GM18498 (cell line): ENCODE data around the gene RNF181.
"Not testable (repeated sequence)": the region's sequence is repeated elsewhere in the genome, so short reads cannot be mapped to it uniquely, and the experiment has no call there.

ENCODE experiments used
- ATAC-seq: cut with Tn5 transposase; IDR thresholded peaks from one replicate; pipeline ENCODE4 v1.9.1; 2021; ENCODE audit warnings: mild to moderate bottlenecking, moderate library complexity; ENCODE audit not compliant: unreplicated experiment

RNF181 gene

DNA sequence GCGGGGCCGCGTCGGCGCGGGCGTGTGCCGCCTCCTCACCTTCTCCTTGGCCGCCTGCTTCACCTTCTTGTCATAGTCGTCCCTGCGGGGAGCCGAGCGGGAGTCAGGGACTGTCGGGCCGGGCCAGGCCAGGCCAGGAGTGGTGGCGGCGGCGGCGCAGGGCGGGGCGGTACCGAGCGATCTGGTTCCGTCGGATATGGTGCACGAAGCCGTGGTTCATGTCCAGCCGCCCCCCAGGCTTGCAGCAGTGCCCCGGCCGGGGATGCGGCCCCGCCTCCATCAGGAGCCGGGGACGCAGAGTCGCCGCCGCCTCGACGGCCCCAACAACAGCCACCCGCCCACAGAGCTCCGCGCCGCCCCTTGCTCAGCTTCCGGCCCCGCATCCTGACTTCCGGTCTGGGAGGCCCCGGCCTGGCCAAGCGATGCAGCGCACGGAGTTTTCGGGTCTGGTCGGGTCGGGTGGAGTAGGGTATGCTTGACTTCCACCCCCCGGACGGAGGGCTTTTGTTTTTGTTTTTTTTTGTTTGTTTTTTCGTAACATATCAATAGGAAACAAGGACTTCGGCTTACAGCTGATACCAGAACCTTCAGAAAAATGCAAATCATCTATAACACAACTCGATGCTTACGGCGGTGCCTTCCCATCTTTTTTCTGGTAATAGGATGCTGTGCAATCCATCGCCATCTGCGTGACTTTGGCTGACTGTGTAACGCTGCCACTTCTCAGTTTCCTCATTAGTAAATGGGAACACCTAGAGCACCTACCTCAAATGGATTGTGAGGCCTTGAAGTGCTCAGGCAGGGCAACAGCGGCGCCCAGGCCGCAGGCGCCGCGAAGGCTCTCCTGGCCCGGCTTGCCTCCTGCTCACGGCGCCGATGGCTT lies 16.4 kb downstream of the RNF181 start, which contains the start of gene C2orf68:
Gene C2orf68, minus strand, starts transcription at position 362 of the 883 bp plus-strand sequence. Its CDS starts 82 bp downstream, at position 280.
- peak; percentile 77 for ATAC-seq

DNA sequence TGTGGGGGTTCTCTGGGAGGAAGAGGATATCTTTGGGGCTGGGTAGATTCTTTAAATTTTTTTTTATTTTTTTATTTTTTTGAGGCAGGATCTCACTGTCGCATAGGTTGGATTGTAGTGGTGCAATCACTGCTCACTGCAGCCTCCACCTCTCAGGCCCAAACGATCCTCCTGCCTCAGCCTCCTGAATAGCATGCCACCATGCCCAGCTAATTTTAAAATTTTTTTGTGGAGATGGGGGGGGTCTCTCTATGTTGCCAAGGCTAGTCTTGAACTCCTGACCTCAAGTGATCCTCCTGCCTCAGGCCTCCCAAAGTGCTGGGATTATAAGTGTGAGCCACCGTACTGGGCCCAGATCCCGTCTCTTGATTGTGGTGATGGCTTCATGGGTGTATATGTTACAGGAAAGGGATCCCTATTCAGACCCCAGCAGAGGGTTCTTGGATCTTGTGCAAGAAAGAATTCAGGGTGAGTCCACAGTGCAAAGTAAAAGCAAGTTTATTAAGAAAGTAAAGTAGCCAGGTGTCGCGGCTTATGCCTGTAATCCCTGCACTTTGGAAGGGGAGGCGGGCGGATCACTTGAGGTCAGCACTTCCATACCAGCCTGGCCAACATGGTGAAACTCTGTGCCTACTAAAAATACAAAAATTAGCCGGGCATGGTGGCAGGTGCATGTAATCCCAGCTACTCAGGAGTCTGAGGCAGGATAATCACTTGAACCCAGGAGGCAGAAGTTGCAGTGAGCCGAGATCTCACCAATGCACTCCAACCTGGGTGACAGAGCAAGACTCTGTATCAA lies 18.4 kb downstream of the RNF181 start:
- ATAC-seq, result no peak

DNA sequence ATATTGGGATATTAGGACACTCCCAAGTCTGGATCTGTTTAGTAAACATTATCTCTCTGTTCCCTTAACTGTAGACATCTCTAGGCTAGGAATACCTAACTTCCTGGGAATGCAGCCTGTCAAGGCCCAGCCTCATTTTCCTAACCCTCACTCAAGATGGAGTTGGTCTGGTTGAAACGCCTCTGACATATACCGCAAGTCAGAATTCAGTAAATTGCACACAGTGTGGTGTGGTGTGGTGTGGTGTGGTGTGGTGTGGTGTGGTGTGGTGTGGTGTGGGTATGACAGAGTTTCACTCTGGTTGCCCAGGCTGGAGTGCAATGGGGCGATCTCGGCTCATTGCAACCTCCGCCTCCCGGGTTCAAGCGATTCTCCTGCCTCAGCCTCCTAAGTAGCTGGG lies 19.2 kb downstream of the RNF181 start:
- not testable (repeated sequence) for ATAC-seq

DNA sequence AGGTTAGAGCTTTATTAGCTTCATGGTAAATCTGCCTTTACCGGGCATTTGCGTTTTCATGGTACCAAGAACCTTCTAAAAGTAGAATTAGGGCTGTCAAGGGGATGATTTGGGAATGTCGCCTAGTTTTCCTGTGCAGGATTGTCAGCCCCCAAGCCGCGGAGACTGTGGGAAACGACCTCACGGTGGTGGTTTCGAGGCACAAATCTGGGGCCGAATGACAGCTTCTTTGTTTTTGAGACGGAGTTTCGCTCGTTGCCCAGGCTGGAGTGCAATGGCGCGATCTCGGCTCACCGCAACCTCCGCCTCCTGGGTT lies 19.8 kb downstream of the RNF181 start:
- ATAC-seq, result no peak

DNA sequence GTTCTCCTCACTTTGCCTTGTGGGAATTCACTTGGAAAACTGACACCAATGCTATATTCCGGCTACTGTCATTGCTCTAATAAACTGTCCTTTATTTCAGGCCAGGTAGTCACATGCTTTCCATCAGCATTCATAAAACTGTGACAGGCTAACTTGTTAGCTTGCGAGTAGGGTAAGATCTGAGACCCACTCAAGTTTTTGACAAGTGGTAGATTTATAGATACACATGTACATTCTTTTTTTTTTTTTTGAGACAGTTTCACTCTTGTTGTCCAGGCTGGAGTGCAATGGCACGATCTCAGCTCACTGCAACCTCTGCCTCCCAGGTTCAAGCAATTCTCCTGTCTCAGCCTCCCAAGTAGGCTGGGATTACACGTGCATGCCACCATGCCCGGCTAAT lies 22.2 kb downstream of the RNF181 start:
- not testable (repeated sequence) for ATAC-seq

DNA sequence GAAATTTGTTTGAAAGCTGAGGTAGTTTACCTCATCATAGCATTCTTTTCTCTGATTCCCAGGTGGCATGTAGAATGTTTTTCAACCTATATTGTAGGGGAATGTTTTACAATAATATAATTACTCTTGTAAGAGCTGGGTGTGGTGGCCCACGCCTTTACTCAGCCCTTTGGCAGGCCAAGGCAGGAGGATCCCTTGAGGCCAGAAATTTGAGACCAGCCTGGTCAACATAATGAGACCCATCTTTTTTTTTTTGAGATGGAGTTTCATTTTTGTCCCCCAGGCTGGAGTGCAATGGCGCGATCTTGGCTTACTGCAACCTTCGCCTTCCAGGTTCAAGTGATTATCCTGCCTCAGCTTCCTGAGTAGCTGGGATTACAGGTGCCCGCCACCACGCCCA lies 24.1 kb downstream of the RNF181 start:
- ATAC-seq, result no peak

DNA sequence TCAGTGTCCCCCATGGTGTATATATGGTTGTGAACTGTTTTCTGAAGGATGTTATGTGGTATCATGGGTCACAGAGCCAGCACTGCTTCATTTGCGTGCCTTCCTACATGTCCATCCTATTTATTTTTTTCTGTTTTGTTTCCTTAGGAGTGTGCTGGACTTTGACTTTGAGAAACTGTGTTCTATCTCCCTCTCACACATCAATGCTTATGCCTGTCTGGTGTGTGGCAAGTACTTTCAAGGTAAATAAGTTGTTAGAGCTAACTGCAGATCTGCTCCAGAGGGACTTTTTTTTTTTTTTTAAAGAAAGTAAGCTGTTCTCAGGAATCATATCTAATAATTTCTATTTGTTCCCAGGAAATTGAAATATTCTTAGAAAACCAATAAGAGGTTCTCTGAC lies 25.8 kb downstream of the RNF181 start:
- ATAC-seq, result no peak

DNA sequence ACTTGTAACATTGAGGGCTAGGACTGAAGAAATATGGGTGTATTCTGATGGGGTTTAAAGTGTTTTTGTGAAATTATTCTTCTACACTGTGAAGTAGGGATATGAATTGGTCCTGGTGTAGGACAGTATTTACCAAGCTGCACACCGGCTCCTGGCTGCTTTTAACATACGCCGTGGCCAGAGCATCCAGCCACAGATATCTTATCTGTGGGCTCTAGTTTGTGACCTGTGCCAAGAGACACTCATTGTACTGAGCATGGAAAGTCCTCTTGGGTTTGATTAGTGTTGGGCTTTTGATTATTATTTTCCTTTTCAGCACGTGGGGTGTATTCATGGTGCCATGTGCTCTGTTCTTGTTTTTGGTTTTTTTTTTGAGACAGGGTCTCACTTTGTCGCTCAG lies 28.4 kb downstream of the RNF181 start:
- no peak for ATAC-seq

DNA sequence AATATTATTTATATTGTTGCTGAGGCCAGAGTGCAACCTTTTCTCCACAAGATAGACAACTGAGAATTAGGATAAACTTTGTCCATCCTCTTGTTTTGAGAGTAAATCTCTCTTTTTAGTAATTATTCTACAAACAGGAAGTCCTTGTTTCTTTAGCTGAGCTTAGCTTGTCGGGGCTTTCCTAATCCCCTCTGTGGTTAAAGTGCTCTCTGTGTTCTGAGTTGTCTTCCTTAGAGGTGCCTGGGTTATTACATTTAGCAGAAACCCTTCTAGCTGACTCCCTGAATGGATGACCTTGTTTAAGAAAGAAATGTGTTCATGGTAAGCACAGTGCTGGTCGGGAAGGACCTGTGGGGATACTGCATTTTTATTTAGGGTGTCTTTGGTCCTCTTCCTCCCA lies 33.1 kb downstream of the RNF181 start:
- no peak for ATAC-seq

DNA sequence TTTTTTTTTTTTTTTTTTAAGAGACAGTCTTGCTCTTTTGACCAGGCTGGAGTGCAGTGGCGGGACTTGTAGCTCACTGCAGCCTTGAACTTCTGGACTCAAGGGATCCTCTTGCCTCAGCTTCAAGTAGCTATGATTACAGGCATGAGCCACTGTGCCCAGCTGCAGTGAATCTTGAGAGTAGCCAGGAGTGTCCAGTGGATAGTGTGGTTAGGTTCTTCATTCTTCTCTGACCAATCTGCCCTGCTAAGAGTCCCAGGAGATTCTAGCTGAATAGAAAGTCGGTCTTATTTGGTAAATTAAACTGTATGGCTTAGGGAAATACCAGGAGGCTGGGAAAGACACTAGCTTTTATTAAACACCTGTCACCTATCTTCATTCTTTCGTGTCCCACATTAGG lies 35.8 kb downstream of the RNF181 start:
- ATAC-seq, result no peak

DNA sequence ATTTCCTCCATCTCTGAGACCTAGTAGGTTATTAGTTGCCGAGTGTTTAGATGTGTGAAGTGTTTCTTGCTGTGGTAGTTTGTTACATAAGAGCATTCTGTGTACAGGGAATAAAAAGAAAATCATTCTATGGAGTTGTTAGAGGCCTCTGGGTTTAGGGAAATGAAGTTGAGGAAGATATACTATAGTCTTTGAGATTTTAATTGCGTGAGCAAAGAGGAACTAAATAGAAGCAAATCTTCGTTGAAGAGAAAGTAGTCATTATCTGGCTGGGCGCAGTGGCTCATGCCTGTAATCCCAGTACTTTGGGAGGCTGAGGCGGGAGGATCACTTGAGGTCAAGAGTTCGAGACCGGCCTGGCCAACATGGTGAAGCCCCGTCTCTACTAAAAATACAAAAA lies 39.5 kb downstream of the RNF181 start:
- ATAC-seq, result no peak

DNA sequence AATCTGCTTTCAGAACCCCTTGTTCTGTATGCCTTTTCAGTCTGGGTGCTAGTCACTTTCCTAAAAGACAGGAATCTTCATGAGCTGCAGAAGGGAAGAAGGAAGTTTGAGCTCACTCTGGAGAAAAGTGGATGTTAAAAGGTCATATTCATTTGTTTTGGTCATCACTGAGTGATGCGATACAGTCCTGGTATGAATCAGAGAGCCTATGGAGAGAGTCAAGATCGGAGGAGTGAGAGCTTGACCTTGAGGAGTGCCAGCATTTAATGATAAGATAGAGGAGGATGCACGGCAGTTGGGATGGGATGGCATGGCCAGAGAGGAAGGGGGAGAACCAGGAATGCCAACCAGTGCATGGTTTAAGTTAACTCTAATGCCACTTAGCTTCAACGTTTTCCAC lies 40.1 kb downstream of the RNF181 start:
- ATAC-seq, result no peak

DNA sequence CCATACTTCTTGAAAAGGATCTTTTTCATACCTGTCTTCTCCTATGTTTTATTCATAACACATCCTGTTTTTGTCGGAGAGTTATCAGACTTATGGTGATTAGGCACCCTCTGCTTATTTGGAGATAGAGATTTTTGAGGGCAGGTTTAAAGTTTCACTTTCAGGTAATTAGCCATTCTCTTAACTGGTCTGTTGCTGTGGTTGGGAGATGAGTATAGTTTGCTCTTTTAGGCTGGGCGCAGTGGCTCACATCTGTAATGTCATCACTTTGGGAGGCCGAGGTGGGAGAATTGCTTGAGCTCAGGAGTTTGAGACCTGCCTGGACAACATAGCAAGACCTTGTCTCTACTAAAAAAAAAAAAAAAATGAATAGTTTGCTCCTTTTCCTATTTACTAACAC lies 47.2 kb downstream of the RNF181 start:
- ATAC-seq, result peak; percentile 69

DNA sequence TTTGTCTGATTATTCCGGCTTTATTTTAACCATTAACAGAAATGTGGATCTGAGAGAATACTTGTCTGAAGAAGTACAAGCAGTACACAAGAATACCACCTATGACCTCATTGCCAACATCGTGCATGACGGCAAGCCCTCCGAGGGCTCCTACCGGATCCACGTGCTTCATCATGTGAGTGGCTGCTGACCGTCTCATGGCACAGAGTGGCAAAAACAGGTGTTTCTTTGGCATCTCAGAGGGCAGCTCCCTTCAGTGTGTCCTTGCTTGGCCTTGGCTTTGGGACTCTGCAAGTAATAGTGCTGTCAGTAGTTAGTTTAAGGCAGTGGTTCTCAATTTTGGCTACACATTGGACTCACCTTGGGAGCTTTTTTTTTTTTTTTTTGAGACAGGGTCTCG lies 49.4 kb downstream of the RNF181 start:
- ATAC-seq, result no peak

DNA sequence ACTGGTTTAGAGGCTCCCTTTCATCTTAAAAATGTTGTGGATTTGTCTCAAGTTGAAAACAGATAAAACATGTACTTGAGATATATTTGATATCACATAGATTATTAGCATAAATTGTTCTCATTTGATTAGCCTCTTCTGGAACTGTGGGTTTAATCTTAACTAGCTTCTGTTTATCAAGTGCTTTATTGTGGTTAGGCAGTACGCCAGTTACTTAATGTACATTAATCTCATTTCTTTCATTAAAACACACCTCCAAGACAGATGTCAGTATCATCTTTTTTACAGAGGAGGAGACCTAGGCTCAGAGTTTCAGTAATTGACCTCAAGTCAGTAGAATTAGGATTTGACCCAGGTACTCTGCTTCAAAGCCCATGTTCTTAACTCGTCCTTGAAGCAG lies 50.6 kb downstream of the RNF181 start:
- no peak for ATAC-seq
